NCI-H1930 (cell line): ENCODE data around the gene ADGRG2.
"Not testable (repeated sequence)": the region's sequence is repeated elsewhere in the genome, so short reads cannot be mapped to it uniquely, and the experiment has no call there.

ENCODE experiments used
- DNase-seq, 2 experiments: peaks; one replicate each; lab custom pipeline; 2025; lab: John Stamatoyannopoulos, UW

ADGRG2 gene

GRCh38 chrX:19075754-19076153 is 46.5 kb downstream of the ADGRG2 start:
- no peak for DNase-seq

- no peak for DNase-seq
These were observed 49.9 kb downstream of the ADGRG2 start for GRCh38 chrX:19072372-19072771.

- DNase-seq: no peak
These were observed 51.7 kb downstream of the ADGRG2 start for GRCh38 chrX:19070555-19070994.

GRCh38 chrX:19066987-19067386 is 55.3 kb downstream of the ADGRG2 start:
- DNase-seq: not testable (repeated sequence)

- DNase-seq: no peak
These were observed 56.7 kb downstream of the ADGRG2 start for GRCh38 chrX:19065535-19065934.

GRCh38 chrX:19064175-19064574 is 58.1 kb downstream of the ADGRG2 start:
- no peak for DNase-seq

- no peak for DNase-seq
These were observed 59.2 kb downstream of the ADGRG2 start for GRCh38 chrX:19063030-19063429.

GRCh38 chrX:19059067-19059466 is 63.2 kb downstream of the ADGRG2 start:
- no peak for DNase-seq

GRCh38 chrX:19057856-19058255 is 64.4 kb downstream of the ADGRG2 start:
- no peak for DNase-seq

- DNase-seq: no peak
These were observed 73.2 kb downstream of the ADGRG2 start for GRCh38 chrX:19049110-19049509.

- DNase-seq: no peak
These were observed 75.7 kb downstream of the ADGRG2 start for GRCh38 chrX:19046343-19047215.

GRCh38 chrX:19040373-19040772 is 81.9 kb downstream of the ADGRG2 start:
- DNase-seq: no peak

GRCh38 chrX:19034025-19034424 is 88.2 kb downstream of the ADGRG2 start:
- DNase-seq: no peak

- no peak for DNase-seq
These were observed 91.5 kb downstream of the ADGRG2 start for GRCh38 chrX:19030805-19031204.

- DNase-seq: no peak
These were observed 93.7 kb downstream of the ADGRG2 start for GRCh38 chrX:19028560-19028959.

- no peak for DNase-seq
These were observed 97.9 kb downstream of the ADGRG2 start for GRCh38 chrX:19024366-19024765.

- DNase-seq: no peak
These were observed 102.3 kb downstream of the ADGRG2 start for GRCh38 chrX:19019996-19020395.

GRCh38 chrX:19017271-19017670 is 105.0 kb downstream of the ADGRG2 start:
- DNase-seq: peak in 1 of 2 experiments; percentile 2

GRCh38 chrX:19016614-19017013 is 105.7 kb downstream of the ADGRG2 start:
- DNase-seq: not testable (repeated sequence)

- no peak for DNase-seq
These were observed 114.4 kb downstream of the ADGRG2 start for GRCh38 chrX:19007868-19008267.

GRCh38 chrX:19007011-19007410 is 115.3 kb downstream of the ADGRG2 start:
- no peak for DNase-seq

GRCh38 chrX:19005909-19006308 is 116.4 kb downstream of the ADGRG2 start:
- no peak for DNase-seq

GRCh38 chrX:19003756-19004155 is 118.5 kb downstream of the ADGRG2 start:
- DNase-seq: no peak

- no peak for DNase-seq
These were observed 123.6 kb downstream of the ADGRG2 start for GRCh38 chrX:18998653-18999052.
